ENCODE data around the gene SLC1A5. TPM values are rescaled to one million over a fixed set of nuclear protein-coding genes. Genes with fewer than 3 reads are reported as not detected.
A peak's percentile ranks its signal among the peaks of the same experiment; 100 is the strongest.

SLC1A5 gene
- total and polyA plus RNA-seq, 11 donors, result 3.7 to 22.4 (median 8.9) TPM

- 91 to 97% (median 91%) methylated on average over 2 of the region's 2 CpGs for WGBS, 4 donors
- H3K36me3 ChIP-seq, result no peaks in the 10 kb centered on the region
- no peak overlapping the region for H3K4me3 ChIP-seq
- ATAC-seq (no peak), DNase-seq (no peak)
- no peak overlapping the region for H3K27ac ChIP-seq
- peaks cover 0 to 25% (median 3%) of the 10 kb centered on the region in 12 donors for H3K4me1 ChIP-seq
- H3K27me3 ChIP-seq, result no peaks in the 10 kb centered on the region
- H3K9me3 ChIP-seq, result no peaks in the 10 kb centered on the region
- intact Hi-C loops (cut with DNase I), result no loop called here
- no peak for TF ChIP-seq CTCF (IDR thresholded peaks at IDR 0.05)
- no peak for TF ChIP-seq POLR2A (IDR thresholded peaks at IDR 0.05)
These were observed 30.4 kb upstream of the SLC1A5 start for GRCh38 chr19:46818812-46819211.

- no peaks in the 10 kb centered on the region for H3K9me3 ChIP-seq
- peaks cover 0 to 18% (median 7%) of the 10 kb centered on the region in 12 donors for H3K4me1 ChIP-seq
- no peak for TF ChIP-seq CTCF (IDR thresholded peaks at IDR 0.05)
- no peak for TF ChIP-seq POLR2A (IDR thresholded peaks at IDR 0.05)
- no peak overlapping the region for H3K27ac ChIP-seq
- ATAC-seq, result no peak
- 79 to 85% (median 83%) methylated on average over 17 to 18 of the region's 18 CpGs for WGBS, 4 donors
- H3K27me3 ChIP-seq, result no peaks in the 10 kb centered on the region
- no peaks in the 10 kb centered on the region for H3K36me3 ChIP-seq
- H3K4me3 ChIP-seq, result no peak overlapping the region
- no peak for DNase-seq
- intact Hi-C loops (cut with DNase I), result no loop called here
These were observed 27.6 kb upstream of the SLC1A5 start for GRCh38 chr19:46815833-46816627.

DNA sequence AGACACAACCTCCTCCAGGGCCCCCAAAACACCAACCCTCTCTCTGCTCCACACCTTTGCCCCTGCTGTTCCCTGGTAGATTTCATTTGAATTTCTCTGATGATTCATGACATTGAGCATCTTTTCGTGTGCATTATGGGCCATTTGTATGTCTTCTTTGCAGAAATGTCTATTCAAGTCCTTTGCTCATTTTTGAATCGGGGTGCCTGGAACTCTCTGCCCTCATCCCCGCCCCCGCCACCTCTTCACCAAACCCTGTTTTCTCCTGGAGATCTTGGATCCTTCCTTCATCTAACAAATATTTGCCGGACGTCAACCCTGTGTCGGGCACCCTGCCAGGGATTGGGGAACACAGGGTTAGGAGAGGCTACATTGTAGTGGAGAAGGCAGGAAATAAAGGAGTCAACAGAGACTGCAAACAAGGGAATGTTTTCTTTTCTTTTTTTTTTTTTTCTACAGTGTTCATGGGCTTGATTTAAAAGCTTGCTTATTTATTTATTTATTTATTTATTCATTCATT lies 25.5 kb upstream of the SLC1A5 start:
- ATAC-seq (peak; percentile 51 to 72 (median 67)), DNase-seq (peak; percentile 66 to 82 (median 68))
- H3K4me3 ChIP-seq, result no peak overlapping the region
- H3K27ac ChIP-seq, result peak overlapping the region in 3 of 12 donors; percentile 10 to 46 (median 25)
- intact Hi-C loops (cut with DNase I), result no loop called here
- WGBS, 4 donors, result 34 to 51% (median 36%) methylated on average over 7 of the region's 7 CpGs
- H3K4me1 ChIP-seq, result peaks cover 0 to 18% (median 4%) of the 10 kb centered on the region in 12 donors
- H3K9me3 ChIP-seq, result no peaks in the 10 kb centered on the region
- H3K36me3 ChIP-seq, result no peaks in the 10 kb centered on the region
- TF ChIP-seq CTCF (IDR thresholded peaks at IDR 0.05), result no peak
- TF ChIP-seq POLR2A (IDR thresholded peaks at IDR 0.05), result no peak
- H3K27me3 ChIP-seq, result no peaks in the 10 kb centered on the region

DNA sequence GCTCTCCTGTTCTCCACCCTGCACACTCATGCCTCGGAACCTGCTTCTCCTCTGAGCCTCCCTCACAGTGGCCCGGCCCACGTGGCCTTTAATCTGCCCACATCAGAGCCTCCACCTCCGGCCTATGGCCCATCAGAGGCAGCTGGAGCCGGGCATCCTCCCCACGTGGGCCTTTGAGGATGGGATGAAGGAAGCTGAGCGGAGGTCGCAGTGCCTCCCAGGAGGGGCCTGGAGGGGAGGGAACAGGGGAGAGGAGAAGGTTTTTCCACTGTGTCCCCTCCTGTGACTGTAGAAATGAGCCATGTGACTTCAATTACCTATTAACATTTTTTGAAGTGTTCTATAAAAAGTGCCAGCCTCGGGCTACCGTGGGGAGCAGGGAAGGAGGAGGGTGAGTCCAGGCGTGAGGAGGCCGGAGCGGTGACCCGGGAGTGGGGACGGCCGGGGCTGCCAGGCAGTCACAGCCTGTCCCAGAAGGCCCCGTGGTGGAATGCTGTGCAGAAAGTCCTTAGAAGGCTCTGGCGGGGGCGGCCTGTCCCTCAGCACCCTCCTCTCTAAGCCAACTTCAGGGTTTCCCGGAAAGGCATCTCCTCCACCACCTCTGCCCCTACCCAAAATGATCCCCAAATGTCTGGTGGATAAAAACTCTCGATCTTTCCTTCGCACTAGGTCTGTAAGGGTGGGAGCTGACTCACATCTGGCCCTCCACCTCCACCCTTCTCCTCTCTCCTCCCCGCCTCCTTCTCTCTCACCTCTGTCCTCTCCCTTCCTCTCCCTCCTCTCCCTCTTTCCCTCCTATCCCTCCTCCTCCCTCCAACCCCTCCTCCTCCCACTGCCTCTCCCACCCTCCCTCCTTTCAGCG lies 24.8 kb upstream of the SLC1A5 start:
- Histone ChIP-seq H3K27me3 (no peaks in the 10 kb centered on the region), H3K9me3 (no peaks in the 10 kb centered on the region), H3K4me1 (peaks cover 0 to 18% (median 4%) of the 10 kb centered on the region in 12 donors), H3K36me3 (no peaks in the 10 kb centered on the region), H3K4me3 (no peak overlapping the region), H3K27ac (peak overlapping the region in 4 of 12 donors; percentile 10 to 46 (median 20))
- WGBS, 4 donors, result 63 to 71% (median 68%) methylated on average over 22 to 24 of the region's 24 CpGs
- intact Hi-C loops (cut with DNase I), result no loop called here
- ATAC-seq (peak; percentile 64 to 70 (median 68)), DNase-seq (peak in 2 of 5 donors; percentile 30 to 44)
- no peak for TF ChIP-seq POLR2A (IDR thresholded peaks at IDR 0.05)
- no peak for TF ChIP-seq CTCF (IDR thresholded peaks at IDR 0.05)
